GM18519 (cell line): ENCODE measurements around the gene GPC6.

Source experiments
- ATAC-seq: cut with Tn5 transposase; IDR thresholded peaks from one replicate; pipeline ENCODE4 v1.9.1; 2021; ENCODE audit warnings: mild to moderate bottlenecking, moderate library complexity; ENCODE audit not compliant: unreplicated experiment, low FRiP score

GPC6 gene

GRCh38 chr13:93872786-93873347 lies 646.3 kb downstream of the GPC6 start:
- ATAC-seq: no peak

GRCh38 chr13:93875547-93875946 lies 648.9 kb downstream of the GPC6 start:
- ATAC-seq: no peak

- ATAC-seq: no peak
These were observed 649.6 kb downstream of the GPC6 start for GRCh38 chr13:93876236-93876635.

- no peak for ATAC-seq
These were observed 652.1 kb downstream of the GPC6 start for GRCh38 chr13:93878675-93879074.

GRCh38 chr13:93881411-93881810 lies 654.8 kb downstream of the GPC6 start:
- no peak for ATAC-seq

GRCh38 chr13:93882086-93882651 lies 655.6 kb downstream of the GPC6 start:
- ATAC-seq: no peak

- no peak for ATAC-seq
These were observed 662.9 kb downstream of the GPC6 start for GRCh38 chr13:93889430-93889951.

GRCh38 chr13:93899981-93900380 lies 673.4 kb downstream of the GPC6 start:
- no peak for ATAC-seq

GRCh38 chr13:93900731-93901130 lies 674.1 kb downstream of the GPC6 start:
- no peak for ATAC-seq

- ATAC-seq: no peak
These were observed 677.3 kb downstream of the GPC6 start for GRCh38 chr13:93903909-93904308.

- no peak for ATAC-seq
These were observed 688.7 kb downstream of the GPC6 start for GRCh38 chr13:93915269-93915809.

GRCh38 chr13:93922063-93922855 lies 695.7 kb downstream of the GPC6 start:
- no peak for ATAC-seq

GRCh38 chr13:93925990-93926389 lies 699.4 kb downstream of the GPC6 start:
- ATAC-seq: no peak

GRCh38 chr13:93926425-93926824 lies 699.8 kb downstream of the GPC6 start:
- no peak for ATAC-seq

- no peak for ATAC-seq
These were observed 700.8 kb downstream of the GPC6 start for GRCh38 chr13:93927431-93927830.

GRCh38 chr13:93932901-93933300 lies 706.3 kb downstream of the GPC6 start:
- no peak for ATAC-seq

- no peak for ATAC-seq
These were observed 710.3 kb downstream of the GPC6 start for GRCh38 chr13:93936901-93937300.

GRCh38 chr13:93941444-93941843 lies 714.8 kb downstream of the GPC6 start:
- no peak for ATAC-seq

GRCh38 chr13:93942016-93942415 lies 715.4 kb downstream of the GPC6 start:
- no peak for ATAC-seq

GRCh38 chr13:93945621-93946020 lies 719.0 kb downstream of the GPC6 start:
- no peak for ATAC-seq

- ATAC-seq: no peak
These were observed 720.4 kb downstream of the GPC6 start for GRCh38 chr13:93946994-93947393.
